ENCODE data around the gene KLK15.
"Not testable (repeated sequence)": the region's sequence is repeated elsewhere in the genome, so short reads cannot be mapped to it uniquely, and the experiment has no call there.

KLK15 gene

GRCh38 chr19:50784710-50785109 is 48.7 kb downstream of the KLK15 start:
- no peak for ATAC-seq
- TF ChIP-seq GLIS3 (CRISPR knock-in tag; IDR thresholded peaks at IDR 0.05) (no peak), SNAI2 (CRISPR knock-in tag; IDR thresholded peaks at IDR 0.05) (no peak), ZFP3 (CRISPR knock-in tag; IDR thresholded peaks at IDR 0.05) (peak; percentile 90)

GRCh38 chr19:50783848-50784152 is 49.6 kb downstream of the KLK15 start:
- ATAC-seq: not testable (repeated sequence)

GRCh38 chr19:50780753-50781435 is 52.5 kb downstream of the KLK15 start:
- no peak for ATAC-seq
- TF ChIP-seq CREB5 (CRISPR knock-in tag; IDR thresholded peaks at IDR 0.05; ENCODE audit: low read depth) (no peak), BACH2 (CRISPR knock-in tag; IDR thresholded peaks at IDR 0.05; ENCODE audit: borderline replicate concordance) (no peak), CSDC2 (CRISPR knock-in tag; IDR thresholded peaks at IDR 0.05) (no peak), ARNTL (CRISPR knock-in tag; IDR thresholded peaks at IDR 0.05; ENCODE audit: borderline replicate concordance, low read depth) (no peak), PATZ1 (CRISPR knock-in tag; IDR thresholded peaks at IDR 0.05; ENCODE audit: borderline replicate concordance) (no peak), PPARA (CRISPR knock-in tag; IDR thresholded peaks at IDR 0.05; ENCODE audit: borderline replicate concordance) (no peak), GLIS3 (CRISPR knock-in tag; IDR thresholded peaks at IDR 0.05) (no peak), ZNF8 (CRISPR knock-in tag; IDR thresholded peaks at IDR 0.05) (no peak), SNAI2 (CRISPR knock-in tag; IDR thresholded peaks at IDR 0.05) (no peak), TOX (CRISPR knock-in tag; IDR thresholded peaks at IDR 0.05; ENCODE audit: borderline replicate concordance) (no peak), ZFP30 (CRISPR knock-in tag; IDR thresholded peaks at IDR 0.05) (no peak), POU6F1 (CRISPR knock-in tag; IDR thresholded peaks at IDR 0.05; ENCODE audit: borderline replicate concordance, low read depth) (no peak), TCF4 (CRISPR knock-in tag; IDR thresholded peaks at IDR 0.05; ENCODE audit: borderline replicate concordance) (no peak), ESRRG (CRISPR knock-in tag; IDR thresholded peaks at IDR 0.05) (no peak), TSHZ2 (CRISPR knock-in tag; IDR thresholded peaks at IDR 0.05) (no peak), CSRNP3 (CRISPR knock-in tag; IDR thresholded peaks at IDR 0.05) (no peak), ISL1 (CRISPR knock-in tag; IDR thresholded peaks at IDR 0.05) (no peak), OSR1 (CRISPR knock-in tag; IDR thresholded peaks at IDR 0.05) (no peak)
